Endothelial cell of umbilical vein (primary cell): ENCODE results near the gene MICAL3.

ENCODE experiments used
- JUN ChIP-seq: IDR thresholded peaks from 2 replicates; pipeline ENCODE4 v1.6.1; 2011; ENCODE audit warnings: borderline replicate concordance, low read depth; ENCODE audit not compliant: insufficient read length, insufficient read depth
- POLR2A ChIP-seq: IDR thresholded peaks from 2 replicates; pipeline ENCODE4 v1.6.1; 2012; ENCODE audit warnings: low read depth, mild to moderate bottlenecking, control low read depth, low read length
- POLR2AphosphoS5 ChIP-seq: IDR thresholded peaks from 2 replicates; pipeline ENCODE4 v1.6.1; 2012; ENCODE audit warnings: low read depth, mild to moderate bottlenecking, control low read depth, low read length, moderate library complexity; ENCODE audit not compliant: insufficient read depth
- TF ChIP-seq, protein P1 (sequence below), 2 donors: IDR thresholded peaks; 1 replicate in 1 of 2; 2 replicates in 1 of 2; pipeline ENCODE4 v1.5.1; 2011; ENCODE audit warnings: low read length in 2 of 2, mild to moderate bottlenecking in 2 of 2, moderate library complexity in 2 of 2, control low read depth in 1 of 2, inconsistent platforms in 1 of 2, low read depth in 1 of 2; ENCODE audit not compliant: insufficient read depth in 1 of 2; ENCODE audit errors: extremely low read depth in 1 of 2

DNA sequence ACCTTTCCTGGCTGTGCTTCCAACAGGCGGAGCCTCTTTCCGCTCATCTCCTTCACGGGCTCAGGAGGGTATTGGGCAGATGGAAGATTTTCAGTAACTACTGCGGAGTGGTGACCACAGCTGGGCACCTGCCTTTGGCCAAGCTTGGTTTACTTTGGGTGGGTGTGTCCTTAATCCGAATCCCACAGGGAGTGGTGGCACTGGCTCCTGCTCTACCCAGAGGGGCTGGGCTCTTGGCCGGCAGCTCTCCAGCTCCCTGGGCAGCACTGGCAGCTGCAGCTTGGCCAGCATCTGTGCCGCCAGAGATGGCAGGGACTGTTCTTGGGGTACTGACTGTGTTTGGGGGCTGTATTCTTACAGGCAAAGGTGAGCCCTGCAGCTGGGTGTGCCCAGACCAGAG is 279.9 kb downstream of the MICAL3 start:
- no peak for TF ChIP-seq POLR2A
- TF ChIP-seq, protein P1, sequence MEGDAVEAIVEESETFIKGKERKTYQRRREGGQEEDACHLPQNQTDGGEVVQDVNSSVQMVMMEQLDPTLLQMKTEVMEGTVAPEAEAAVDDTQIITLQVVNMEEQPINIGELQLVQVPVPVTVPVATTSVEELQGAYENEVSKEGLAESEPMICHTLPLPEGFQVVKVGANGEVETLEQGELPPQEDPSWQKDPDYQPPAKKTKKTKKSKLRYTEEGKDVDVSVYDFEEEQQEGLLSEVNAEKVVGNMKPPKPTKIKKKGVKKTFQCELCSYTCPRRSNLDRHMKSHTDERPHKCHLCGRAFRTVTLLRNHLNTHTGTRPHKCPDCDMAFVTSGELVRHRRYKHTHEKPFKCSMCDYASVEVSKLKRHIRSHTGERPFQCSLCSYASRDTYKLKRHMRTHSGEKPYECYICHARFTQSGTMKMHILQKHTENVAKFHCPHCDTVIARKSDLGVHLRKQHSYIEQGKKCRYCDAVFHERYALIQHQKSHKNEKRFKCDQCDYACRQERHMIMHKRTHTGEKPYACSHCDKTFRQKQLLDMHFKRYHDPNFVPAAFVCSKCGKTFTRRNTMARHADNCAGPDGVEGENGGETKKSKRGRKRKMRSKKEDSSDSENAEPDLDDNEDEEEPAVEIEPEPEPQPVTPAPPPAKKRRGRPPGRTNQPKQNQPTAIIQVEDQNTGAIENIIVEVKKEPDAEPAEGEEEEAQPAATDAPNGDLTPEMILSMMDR (IDR thresholded peaks at IDR 0.05; ENCODE audit: extremely low read depth in 1 of 2, insufficient read depth in 1 of 2, low read depth in 1 of 2, low read length in 2 of 2): no peak
- TF ChIP-seq JUN: no peak
- TF ChIP-seq POLR2AphosphoS5: no peak
